Measurements from ENCODE around the gene EXOC3L2. TPM values are rescaled to one million over a fixed set of nuclear protein-coding genes. Genes with fewer than 3 reads are reported as not detected.

Gene EXOC3L2
- polyA plus RNA-seq, 1 experiment = 0.04 TPM

DNA sequence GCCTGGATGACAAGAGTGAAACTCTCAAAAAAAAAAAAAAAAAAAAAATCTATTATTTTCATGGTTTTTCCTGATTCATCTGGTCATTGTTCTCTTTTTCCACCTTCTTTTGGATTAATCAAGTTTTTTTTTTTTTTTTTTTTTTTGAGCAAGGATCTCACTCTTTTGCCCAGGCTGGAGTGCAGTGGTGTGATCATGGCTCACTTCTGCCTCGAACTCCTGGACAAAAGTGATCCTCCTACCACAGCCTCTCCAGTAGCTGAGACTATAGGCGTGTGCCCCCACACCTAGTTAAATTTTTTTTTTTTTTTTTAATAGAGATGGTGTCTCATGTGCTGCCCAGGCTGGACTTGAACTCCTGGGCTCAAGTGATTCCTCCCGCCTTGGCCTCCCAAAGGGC, 38.9 kb downstream of the EXOC3L2 start:
- no peaks in the 10 kb centered on the region for H3K36me3 ChIP-seq (ENCODE audit: control insufficient read depth, insufficient read depth, low read length)
- H3K27me3 ChIP-seq (ENCODE audit: control insufficient read depth, insufficient read depth, low read length) = no peaks in the 10 kb centered on the region
- no peak overlapping the region for H3K4me3 ChIP-seq (ENCODE audit: low read depth, low read length)
- ChIA-PET POLR2A (no interaction called here), CTCF (interaction anchor here (0.8 kb wide), 1 partner anchor 9 kb away, joined by 3 read pairs; no protein-coding TSS in a partner anchor)
- DNase-seq (ENCODE audit: low read depth) = no peak
- TF ChIP-seq, protein P1, sequence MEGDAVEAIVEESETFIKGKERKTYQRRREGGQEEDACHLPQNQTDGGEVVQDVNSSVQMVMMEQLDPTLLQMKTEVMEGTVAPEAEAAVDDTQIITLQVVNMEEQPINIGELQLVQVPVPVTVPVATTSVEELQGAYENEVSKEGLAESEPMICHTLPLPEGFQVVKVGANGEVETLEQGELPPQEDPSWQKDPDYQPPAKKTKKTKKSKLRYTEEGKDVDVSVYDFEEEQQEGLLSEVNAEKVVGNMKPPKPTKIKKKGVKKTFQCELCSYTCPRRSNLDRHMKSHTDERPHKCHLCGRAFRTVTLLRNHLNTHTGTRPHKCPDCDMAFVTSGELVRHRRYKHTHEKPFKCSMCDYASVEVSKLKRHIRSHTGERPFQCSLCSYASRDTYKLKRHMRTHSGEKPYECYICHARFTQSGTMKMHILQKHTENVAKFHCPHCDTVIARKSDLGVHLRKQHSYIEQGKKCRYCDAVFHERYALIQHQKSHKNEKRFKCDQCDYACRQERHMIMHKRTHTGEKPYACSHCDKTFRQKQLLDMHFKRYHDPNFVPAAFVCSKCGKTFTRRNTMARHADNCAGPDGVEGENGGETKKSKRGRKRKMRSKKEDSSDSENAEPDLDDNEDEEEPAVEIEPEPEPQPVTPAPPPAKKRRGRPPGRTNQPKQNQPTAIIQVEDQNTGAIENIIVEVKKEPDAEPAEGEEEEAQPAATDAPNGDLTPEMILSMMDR (IDR thresholded peaks at IDR 0.05; ENCODE audit: insufficient read depth, low read depth, low read length) = no peak

GRCh38 chr19:45205810-45206209, 39.4 kb downstream of the EXOC3L2 start:
- H3K36me3 ChIP-seq (ENCODE audit: control insufficient read depth, insufficient read depth, low read length) = no peaks in the 10 kb centered on the region
- ChIA-PET CTCF (no interaction called here), POLR2A (no interaction called here)
- DNase-seq (ENCODE audit: low read depth) = no peak
- no peaks in the 10 kb centered on the region for H3K27me3 ChIP-seq (ENCODE audit: control insufficient read depth, insufficient read depth, low read length)
- TF ChIP-seq, protein P1 (IDR thresholded peaks at IDR 0.05; ENCODE audit: insufficient read depth, low read depth, low read length) = no peak
- H3K4me3 ChIP-seq (ENCODE audit: low read depth, low read length) = no peak overlapping the region

DNA sequence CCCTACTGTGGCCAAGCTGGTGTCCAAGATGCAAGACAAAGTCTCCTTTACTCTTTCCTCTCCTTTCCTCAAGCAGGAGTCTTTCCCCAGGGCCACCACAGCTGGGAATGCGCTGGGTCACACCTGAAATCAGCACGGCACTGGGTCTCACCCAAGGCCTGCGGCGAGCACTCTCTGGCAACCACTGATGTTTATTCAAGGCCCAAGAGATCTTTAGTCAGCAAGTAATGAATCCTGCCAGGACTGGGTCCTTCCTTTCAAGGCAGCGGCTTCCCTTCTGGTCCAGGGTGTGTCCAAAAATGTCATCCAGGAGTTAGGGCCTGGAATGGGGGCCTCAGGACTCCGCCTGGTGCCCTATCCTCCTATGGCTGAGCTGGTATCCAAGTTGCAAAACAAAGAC, 42.6 kb downstream of the EXOC3L2 start:
- no peaks in the 10 kb centered on the region for H3K36me3 ChIP-seq (ENCODE audit: control insufficient read depth, insufficient read depth, low read length)
- TF ChIP-seq, protein P1 (IDR thresholded peaks at IDR 0.05; ENCODE audit: insufficient read depth, low read depth, low read length) = no peak
- no peak overlapping the region for H3K4me3 ChIP-seq (ENCODE audit: low read depth, low read length)
- POLR2A ChIA-PET = no interaction called here
- no peak for DNase-seq (ENCODE audit: low read depth)
- CTCF ChIA-PET = interaction anchor here (3.0 kb wide), 1 partner anchor 46 kb away, joined by 15 read pairs; no protein-coding TSS in a partner anchor
- no peaks in the 10 kb centered on the region for H3K27me3 ChIP-seq (ENCODE audit: control insufficient read depth, insufficient read depth, low read length)

GRCh38 chr19:45200568-45200967, 44.6 kb downstream of the EXOC3L2 start:
- H3K4me3 ChIP-seq (ENCODE audit: low read depth, low read length) = no peak overlapping the region
- TF ChIP-seq, protein P1 (IDR thresholded peaks at IDR 0.05; ENCODE audit: insufficient read depth, low read depth, low read length) = peak; percentile 29; the same call in 1 of the 2 replicates
- POLR2A ChIA-PET = no interaction called here
- no peaks in the 10 kb centered on the region for H3K36me3 ChIP-seq (ENCODE audit: control insufficient read depth, insufficient read depth, low read length)
- CTCF ChIA-PET = interaction anchor here (0.7 to 3.0 kb wide), 6 partner anchors 10 to 138 kb away, joined by 3 to 15 read pairs (median 4); no protein-coding TSS in a partner anchor
- no peak for DNase-seq (ENCODE audit: low read depth)
- no peaks in the 10 kb centered on the region for H3K27me3 ChIP-seq (ENCODE audit: control insufficient read depth, insufficient read depth, low read length)

- POLR2A ChIA-PET = no interaction called here
- CTCF ChIA-PET = interaction anchor here (1.3 kb wide), 1 partner anchor 9 kb away, joined by 4 read pairs; no protein-coding TSS in a partner anchor
- Histone ChIP-seq H3K27me3 (ENCODE audit: control insufficient read depth, insufficient read depth, low read length) (no peaks in the 10 kb centered on the region), H3K36me3 (ENCODE audit: control insufficient read depth, insufficient read depth, low read length) (no peaks in the 10 kb centered on the region), H3K4me3 (ENCODE audit: low read depth, low read length) (no peak overlapping the region)
- DNase-seq (ENCODE audit: low read depth) = peak; percentile 21
- TF ChIP-seq, protein P1 (IDR thresholded peaks at IDR 0.05; ENCODE audit: insufficient read depth, low read depth, low read length) = no peak
Measured at GRCh38 chr19:45195764-45196163, 49.4 kb downstream of the EXOC3L2 start.
